NCI-H1092 treated with DMSO at 0.1 percent for 48 hours (cell line): ENCODE measurements around the gene HOXA3.

Experiments used
- DNase-seq: peaks from one replicate; lab custom pipeline; 2025; lab: John Stamatoyannopoulos, UW

HOXA3 gene

GRCh38 chr7:27154901-27155815, 2.8 kb upstream of the HOXA3 start:
- DNase-seq, result no peak

DNA sequence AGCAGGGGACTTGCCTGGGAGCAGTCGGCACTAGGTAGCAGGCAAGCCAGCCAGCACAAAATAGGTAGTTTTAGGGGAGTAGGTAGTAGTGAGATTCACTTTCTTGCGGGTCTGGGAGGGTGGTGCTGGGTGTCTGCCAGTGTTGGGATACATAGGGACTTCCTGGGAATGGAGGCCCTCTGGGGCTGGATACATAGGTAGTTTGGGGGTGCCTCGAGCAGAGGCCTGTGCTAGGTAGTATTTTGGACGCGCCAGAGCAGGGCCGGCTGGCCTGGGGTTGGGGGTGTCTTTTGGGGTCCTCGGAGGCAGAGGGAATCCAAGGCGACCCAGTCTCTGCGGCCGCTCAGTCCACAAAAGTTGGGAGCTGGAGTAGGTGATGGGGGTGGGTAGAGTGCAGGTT, 2.0 kb upstream of the HOXA3 start:
- no peak for DNase-seq

DNA sequence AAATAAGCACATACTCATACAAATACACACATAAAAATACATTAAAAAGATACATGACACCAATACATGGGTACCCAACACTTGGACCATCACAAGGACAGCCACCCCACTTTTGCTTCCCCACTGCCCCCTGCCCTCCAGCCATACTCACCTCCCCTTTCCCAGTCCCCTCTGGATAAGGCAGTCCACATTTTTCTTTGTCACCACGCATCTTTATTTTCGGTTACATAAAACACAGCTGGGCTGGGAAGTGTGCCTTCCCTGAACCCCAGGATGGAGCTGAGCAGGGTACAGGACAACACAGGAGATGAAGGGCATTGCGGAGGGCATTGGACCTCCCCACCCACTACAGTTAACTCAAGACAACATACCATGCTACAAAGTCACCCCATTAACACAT, 1.1 kb upstream of the HOXA3 start:
- no peak for DNase-seq

- DNase-seq, result no peak
Measured at GRCh38 chr7:27152816-27153442, 546 bp upstream of the HOXA3 start.

DNA sequence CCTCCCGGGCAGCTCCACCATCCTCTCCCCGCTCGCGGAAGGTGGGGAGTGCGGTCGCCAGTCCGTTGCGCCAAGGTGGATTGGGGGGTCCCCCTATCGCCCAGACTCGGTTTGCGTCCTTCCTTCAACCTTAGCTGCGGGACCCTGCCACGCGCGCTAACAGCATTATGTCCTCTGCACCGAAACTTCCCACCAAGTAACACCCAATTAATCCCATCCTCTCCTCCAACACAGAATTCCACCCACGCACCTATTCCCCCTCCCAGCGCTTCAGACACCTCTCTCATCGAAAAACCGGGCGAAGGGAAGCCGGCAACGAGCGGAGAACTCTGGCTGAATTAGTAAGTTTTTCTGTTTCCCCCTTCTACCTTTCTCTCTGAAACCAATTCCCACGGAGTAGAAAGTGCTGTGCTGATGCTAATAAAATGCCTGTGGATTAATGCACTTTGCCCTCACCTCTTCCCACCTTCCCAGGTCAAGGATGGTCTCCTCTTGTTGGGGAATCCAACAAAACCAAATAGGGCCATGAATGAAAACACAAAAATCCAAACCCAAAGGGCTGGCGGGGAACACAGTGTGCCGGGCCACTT, 947 bp downstream of the HOXA3 start:
- no peak for DNase-seq

GRCh38 chr7:27150568-27151340, 1.6 kb downstream of the HOXA3 start:
- no peak for DNase-seq

- DNase-seq, result no peak
Measured at GRCh38 chr7:27149842-27150567, 2.4 kb downstream of the HOXA3 start.

- no peak for DNase-seq
Measured at GRCh38 chr7:27148756-27149641, 3.4 kb downstream of the HOXA3 start.

DNA sequence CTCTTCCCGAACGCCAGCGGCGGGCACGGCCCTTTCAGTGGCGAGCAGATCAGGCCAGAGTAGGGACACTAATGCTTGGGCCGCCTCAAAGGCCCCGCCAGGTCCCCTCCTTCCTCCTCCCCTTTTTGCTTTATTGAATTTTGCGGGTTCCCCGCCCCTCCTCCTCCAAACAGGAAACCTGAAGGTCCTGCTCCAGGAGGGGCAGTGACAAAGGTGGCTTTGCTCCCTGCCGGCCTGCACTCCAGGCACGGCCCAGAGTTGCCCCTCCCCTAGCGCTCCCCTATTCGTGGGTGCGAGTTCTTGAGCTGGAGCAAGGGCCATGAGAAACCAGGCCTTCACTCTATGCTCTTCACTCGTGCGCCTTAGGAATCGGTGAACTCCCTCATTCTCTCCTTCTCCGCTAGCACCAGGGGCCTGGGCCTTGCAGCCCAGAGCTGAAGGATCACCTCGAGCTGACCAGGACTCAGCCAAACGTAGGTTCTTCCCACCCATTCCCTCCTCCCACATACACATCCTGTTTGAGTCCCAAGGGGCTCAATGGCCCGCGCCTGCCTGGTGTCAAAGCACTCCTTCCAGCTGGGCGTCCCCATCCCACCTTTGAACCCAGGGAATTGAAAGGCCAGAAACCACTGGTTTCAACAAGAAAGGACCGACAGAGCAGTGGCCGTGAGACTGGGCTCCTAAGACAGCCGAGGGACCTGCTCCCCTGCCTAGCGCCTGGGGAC, 4.2 kb downstream of the HOXA3 start:
- no peak for DNase-seq

DNA sequence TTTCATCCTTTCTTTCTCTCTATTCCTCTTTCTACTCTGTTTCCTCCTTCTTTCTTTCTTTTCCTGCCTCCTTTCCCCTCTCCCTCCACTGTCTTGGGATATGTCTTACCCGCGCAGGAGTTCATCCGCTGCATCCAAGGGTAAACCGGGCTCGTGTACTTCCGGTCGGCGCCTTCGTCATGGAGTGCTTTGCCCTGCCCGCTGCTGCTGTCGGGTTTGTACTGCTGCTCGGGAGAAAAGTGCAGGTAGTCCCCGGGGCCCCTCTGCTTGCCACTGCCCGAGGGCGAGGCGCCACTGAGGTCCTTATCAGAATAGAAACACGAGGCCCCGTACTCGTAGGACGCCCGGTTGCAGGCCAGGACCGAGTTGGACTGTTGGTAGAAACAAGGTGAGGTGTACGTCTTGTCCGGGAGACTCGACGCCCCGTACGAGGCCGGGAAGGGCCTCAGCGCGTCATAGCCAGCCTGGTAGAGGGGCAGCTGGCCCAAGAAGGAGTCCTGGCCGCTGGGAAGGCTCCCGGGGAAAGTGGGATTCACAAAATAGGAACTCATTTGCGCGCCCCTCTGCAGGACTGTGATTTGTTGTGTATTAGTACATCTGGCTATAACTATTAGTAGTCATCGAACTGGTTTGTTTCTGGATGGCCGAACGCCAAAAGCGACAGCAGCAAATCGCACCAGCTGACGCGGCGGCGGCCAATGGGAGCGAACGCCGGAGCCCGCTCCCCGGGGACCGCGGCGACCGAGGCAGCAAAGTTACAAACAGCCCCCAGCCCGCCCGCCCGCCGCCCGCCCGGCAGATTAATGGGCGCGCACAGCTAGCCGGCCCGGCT, 5.0 kb downstream of the HOXA3 start, which contains the start of gene HOXA6:
Gene HOXA6, minus strand, starts transcription at position 576 of the 832 bp plus-strand sequence. Its CDS starts 25 bp downstream, at position 551.
- DNase-seq, result no peak

DNA sequence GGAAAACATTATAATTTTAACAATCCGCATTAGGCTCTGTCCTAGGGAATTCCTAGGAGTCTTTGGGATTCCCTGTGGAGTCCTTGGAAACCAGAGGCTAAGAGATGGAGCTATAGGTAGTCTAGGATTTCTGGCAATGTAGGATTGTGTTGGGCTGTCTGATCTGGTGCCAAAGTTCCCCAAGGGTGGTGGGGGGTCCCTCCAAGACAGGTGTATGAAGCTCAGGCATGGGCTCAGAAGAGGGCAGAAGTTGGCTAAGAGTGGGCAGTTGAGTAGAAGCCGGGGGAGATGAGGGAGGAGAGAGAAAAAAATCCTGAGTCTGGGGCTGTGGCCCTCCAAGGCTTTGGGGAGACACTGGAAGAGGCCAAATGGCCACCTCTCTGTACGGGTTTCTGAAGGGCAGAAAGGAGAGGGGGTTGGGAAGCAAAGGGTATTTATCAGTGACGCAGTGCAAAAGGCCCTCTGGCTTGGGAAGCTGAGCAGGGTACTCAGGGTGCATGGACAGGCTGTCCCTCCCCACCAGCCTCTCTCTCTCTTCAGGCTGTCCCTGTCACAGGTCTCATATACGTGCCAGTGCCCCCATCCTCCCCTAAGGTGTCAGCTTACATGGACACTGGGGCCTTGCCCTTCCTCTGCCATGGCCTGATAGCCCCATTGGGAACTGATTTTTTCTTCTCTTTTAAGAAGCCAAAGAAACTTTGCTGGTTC, 5.7 kb downstream of the HOXA3 start:
- DNase-seq, result no peak

GRCh38 chr7:27145914-27146412, 6.4 kb downstream of the HOXA3 start:
- DNase-seq, result no peak

DNA sequence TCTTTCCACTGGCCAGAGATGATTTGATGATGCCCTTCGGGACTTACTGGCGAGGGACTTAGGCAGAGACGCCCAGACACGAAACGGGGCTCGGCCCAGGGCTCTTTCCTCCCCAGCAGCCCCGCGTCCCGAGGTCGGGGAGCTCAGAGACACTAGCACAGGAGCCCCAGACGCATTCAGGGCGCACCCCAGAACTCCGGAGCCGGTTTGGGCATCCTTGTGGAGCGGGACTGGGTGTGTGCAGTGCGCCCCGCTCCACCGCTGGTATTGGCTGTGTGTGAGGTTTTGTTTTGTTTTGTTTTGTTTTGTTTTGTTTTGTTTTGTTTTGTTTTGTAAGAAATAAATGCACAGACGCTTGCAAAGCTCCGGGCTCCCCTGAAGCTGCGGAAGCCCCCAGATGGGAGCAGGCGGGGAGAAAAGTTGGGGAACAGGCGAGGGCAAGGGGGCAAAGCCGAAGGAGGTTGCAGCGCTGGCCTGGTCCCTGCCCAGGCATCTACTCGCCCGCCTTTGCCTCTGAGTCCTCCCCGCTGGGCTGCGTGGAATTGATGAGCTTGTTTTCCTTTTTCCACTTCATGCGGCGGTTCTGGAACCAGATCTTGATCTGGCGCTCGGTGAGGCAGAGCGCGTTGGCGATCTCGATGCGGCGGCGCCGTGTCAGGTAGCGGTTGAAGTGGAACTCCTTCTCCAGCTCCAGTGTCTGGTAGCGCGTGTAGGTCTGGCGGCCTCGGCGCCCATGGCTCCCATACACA, 7.0 kb downstream of the HOXA3 start:
- no peak for DNase-seq

DNA sequence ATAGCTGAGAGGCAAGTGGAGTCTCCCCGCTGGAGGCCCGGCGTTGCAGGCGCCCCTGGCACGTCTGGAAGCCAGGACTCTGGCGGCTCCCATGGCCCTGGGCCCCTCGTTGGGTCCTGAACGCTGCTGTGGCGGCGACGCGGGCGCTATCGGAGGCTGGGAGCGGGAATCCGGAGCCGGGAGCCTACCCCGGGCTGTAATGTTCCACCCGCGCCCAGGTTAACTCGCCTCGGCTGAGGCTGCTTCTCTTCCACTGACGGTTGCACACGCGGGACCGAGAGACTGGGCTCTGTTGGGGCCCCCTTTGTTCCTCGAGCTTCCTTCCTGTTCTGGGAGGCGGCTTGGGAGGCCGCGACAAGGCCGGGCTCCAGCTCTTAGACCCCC, 7.6 kb downstream of the HOXA3 start:
- DNase-seq, result no peak

DNA sequence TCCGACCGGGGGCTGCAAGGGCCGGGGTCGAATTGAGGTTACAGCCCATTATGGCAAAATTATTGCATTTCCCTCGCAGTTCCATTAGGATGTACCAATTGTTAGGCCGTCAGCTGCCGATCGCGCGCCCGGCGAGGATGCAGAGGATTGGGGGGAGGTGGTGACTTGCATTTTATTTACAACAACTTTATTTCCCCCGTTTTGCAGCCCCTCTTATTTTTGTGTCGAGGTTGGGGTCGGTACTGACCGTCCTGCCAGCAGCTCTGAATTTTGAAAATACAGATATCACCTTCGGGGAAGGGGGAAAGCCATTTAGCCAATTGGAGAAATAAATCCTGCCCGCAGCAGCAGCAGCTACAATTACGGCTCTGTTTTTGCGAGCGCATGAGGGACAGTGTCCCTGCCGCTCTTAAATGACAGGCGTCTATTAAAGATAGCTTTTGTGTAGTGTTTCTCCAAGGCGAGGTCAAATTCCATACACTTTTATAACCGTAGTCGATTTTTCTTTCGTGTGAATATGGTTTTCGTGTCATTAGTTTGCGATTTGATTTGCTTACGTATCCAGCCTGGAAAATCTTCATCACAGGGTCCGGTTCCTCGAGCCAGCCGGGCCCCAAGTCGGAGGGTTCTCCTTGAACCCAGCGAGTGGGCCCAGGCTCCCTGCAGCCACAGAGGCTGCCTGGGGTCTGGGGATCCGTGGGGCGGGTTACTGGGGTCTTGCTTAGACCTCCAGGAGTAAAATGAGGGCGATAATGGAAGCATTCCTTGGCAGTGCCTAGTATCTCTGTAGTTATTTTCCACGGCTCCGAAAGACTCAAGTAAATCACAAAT, 8.2 kb downstream of the HOXA3 start:
- no peak for DNase-seq
